Heart left ventricle (tissue), 16 donors: ENCODE data around the gene GAS7. TPM values are rescaled to one million over a fixed set of nuclear protein-coding genes. Genes with fewer than 3 reads are reported as not detected.

Source experiments
- ATAC-seq, 4 donors: fragments of 200-7000 bp; cut with Tn5 transposase; one replicate each; pipeline ENCODE4 v1.9.1; 2020 to 2022; ENCODE audit warnings: moderate library complexity in 4 of 4, mild to moderate bottlenecking in 3 of 4, moderate number of reproducible peaks in 1 of 4
- DNase-seq, 5 donors: peaks; one replicate each; pipeline ENCODE4 v3.0.0-alpha.2; 2020
- H3K27ac ChIP-seq, 12 donors: fragments of 200-600 bp; sonication (generic) in 4 of 12; one replicate each; pipeline versions ENCODE4 v1.5.0 to v1.8.0; 2016 to 2022; ENCODE audit warnings: mild to moderate bottlenecking in 2 of 12
- H3K27me3 ChIP-seq, 9 donors: fragments of 200-600 bp; sonication (generic) in 2 of 9; one replicate each; pipeline versions ENCODE4 v1.5.1 to v1.8.0; 2016 to 2022; ENCODE audit warnings: mild to moderate bottlenecking in 3 of 9
- H3K36me3 ChIP-seq, 9 donors: fragments of 200-600 bp; sonication (generic) in 2 of 9; one replicate each; pipeline versions ENCODE4 v1.5.0 to v1.8.0; 2018 to 2022; ENCODE audit warnings: mild to moderate bottlenecking in 2 of 9
- H3K4me1 ChIP-seq, 12 donors: fragments of 200-600 bp; sonication (generic) in 4 of 12; one replicate each; pipeline versions ENCODE4 v1.5.0 to v1.8.0; 2016 to 2022; ENCODE audit warnings: mild to moderate bottlenecking in 3 of 12
- H3K4me3 ChIP-seq, 12 donors: fragments of 200-600 bp; sonication (generic) in 4 of 12; one replicate each; pipeline versions ENCODE4 v1.5.0 to v1.8.0; 2017 to 2022; ENCODE audit warnings: mild to moderate bottlenecking in 9 of 12, moderate library complexity in 4 of 12
- H3K9me3 ChIP-seq, 12 donors: fragments of 200-600 bp; sonication (generic) in 4 of 12; one replicate each; pipeline versions ENCODE4 v1.5.0 to v1.8.0; 2016 to 2022; ENCODE audit warnings: mild to moderate bottlenecking in 1 of 12
- POLR2A ChIP-seq, 2 donors: fragments of 450-650 bp; IDR thresholded peaks; one replicate each; pipeline ENCODE4 v1.6.1; 2017; ENCODE audit warnings: antibody characterized with exemption in 2 of 2, mild to moderate bottlenecking in 2 of 2, moderate library complexity in 2 of 2
- WGBS, 4 donors: extraction: QIAGEN DNeasy Blood & Tissue Kit in 2 of 4; methylation state at CpG; one replicate each; pipeline versions ENCODE4 v1.1.5 to v1.1.7; 2013 to 2018; 5-methylcytosine and 5-hydroxymethylcytosine counted together
- intact Hi-C, 10 donors: fragments of 100-400 bp; cut with DNase I; formaldehyde crosslinking; loops; one replicate each; pipeline versions ENCODE4 v1.11.1 to v1.14.2; 2022
- polyA plus RNA-seq, 2 donors: library from polyadenylated mRNA; stranded (reverse); fragments of 200-250 nt; gene quantifications; one replicate each; pipeline ENCODE4 v1.2.3, GENCODE V29; 2013
- total RNA-seq, 9 donors: library from RNA; depleted of rRNA in 2 of 9; stranded (reverse); fragments of >200 nt in 2 of 9; fragmentation: NEBNext Ultra II Directional in 3 of 9; extraction: Animal tissue kit (Norgen Biotek cat#: 25700) in 3 of 9; gene quantifications; one replicate each; pipeline versions ENCODE4 v1.1.0 to v1.2.4, GENCODE V29; 2016 to 2023
- TF ChIP-seq, protein P1 (sequence below), 12 donors: fragments of 200-600 bp; sonication (generic) in 4 of 12; IDR thresholded peaks; one replicate each; pipeline versions ENCODE4 v1.5.0 to v1.8.0; 2018 to 2022; ENCODE audit warnings: antibody characterized with exemption in 12 of 12, mild to moderate bottlenecking in 5 of 12
- donor health status: ischemic (EF 13 %, LVEDD 7.1; RV severe dilation, severe dysfunction).
- donor health status: healthy with polysubstance abuse.
- donor health status: DM: no; HTN: yes; CAD: no.
- donor health status: DM: no; HTN: no; CAD: no.
- donor health status: ischemic (EF 25% LVEDD 6.9; RV normal size, moderate dysfunction).
- donor health status: ischemic (EF 25% LVEDD 5.7; RV mildly dilated, moderate dysfunction).
- donor health status: healthy.
- donor health status: DM: yes; HTN: yes; CAD: no.
- donor health status: ischemic (EF 35%, LVEDD 5.7; RV mildly dilated, moderate dysfunction).
- donor health status: nonischemic (EF 11% LVEDD 7.7; RV severe dilation, severe dysfunction).
- donor health status: DM: yes; HTN: yes; CAD: no.
- donor health status: PGD.
- donor health status: ischemic (EF 29% LVEDD 5.4; RV normal size, mild dysfunction).
- donor health status: nonischemic (EF 23%, LVEDD 6.1; RV moderate dilation, normal function).

GAS7 gene
- total and polyA plus RNA-seq, 11 donors: 19.4 to 86.5 (median 65.1) TPM

DNA sequence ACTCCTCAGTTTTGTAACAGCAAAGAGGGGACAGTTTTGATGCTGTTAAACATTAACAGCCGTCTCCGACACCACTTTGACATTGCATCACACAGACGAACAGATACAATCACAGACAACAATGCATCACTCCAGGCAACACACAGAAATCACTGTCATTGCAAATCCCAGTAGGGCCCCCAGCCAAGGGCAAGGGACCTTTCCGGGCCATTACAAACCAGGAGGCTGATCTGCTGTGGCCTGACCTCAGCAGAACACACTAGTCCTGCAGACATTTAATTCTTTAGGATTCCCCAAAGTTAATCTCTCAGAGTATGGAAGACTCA, 157.2 kb downstream of the GAS7 start:
- ATAC-seq (no peak), DNase-seq (no peak)
- intact Hi-C loops: no loop called here
- whole genome bisulfite sequencing, 4 donors: 64 to 76% (median 68%) methylated on average over 4 of the region's 4 CpGs
- Histone ChIP-seq H3K4me3 (no peak overlapping the region), H3K4me1 (peaks cover 0 to 45% (median 9%) of the 10 kb centered on the region in 12 donors), H3K36me3 (no peaks in the 10 kb centered on the region), H3K27ac (peak overlapping the region in 7 of 12 donors; percentile 44 to 83 (median 67)), H3K27me3 (no peaks in the 10 kb centered on the region), H3K9me3 (no peaks in the 10 kb centered on the region)
- TF ChIP-seq POLR2A (IDR thresholded peaks at IDR 0.05): no peak
- TF ChIP-seq, protein P1, sequence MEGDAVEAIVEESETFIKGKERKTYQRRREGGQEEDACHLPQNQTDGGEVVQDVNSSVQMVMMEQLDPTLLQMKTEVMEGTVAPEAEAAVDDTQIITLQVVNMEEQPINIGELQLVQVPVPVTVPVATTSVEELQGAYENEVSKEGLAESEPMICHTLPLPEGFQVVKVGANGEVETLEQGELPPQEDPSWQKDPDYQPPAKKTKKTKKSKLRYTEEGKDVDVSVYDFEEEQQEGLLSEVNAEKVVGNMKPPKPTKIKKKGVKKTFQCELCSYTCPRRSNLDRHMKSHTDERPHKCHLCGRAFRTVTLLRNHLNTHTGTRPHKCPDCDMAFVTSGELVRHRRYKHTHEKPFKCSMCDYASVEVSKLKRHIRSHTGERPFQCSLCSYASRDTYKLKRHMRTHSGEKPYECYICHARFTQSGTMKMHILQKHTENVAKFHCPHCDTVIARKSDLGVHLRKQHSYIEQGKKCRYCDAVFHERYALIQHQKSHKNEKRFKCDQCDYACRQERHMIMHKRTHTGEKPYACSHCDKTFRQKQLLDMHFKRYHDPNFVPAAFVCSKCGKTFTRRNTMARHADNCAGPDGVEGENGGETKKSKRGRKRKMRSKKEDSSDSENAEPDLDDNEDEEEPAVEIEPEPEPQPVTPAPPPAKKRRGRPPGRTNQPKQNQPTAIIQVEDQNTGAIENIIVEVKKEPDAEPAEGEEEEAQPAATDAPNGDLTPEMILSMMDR (IDR thresholded peaks at IDR 0.05): no peak

DNA sequence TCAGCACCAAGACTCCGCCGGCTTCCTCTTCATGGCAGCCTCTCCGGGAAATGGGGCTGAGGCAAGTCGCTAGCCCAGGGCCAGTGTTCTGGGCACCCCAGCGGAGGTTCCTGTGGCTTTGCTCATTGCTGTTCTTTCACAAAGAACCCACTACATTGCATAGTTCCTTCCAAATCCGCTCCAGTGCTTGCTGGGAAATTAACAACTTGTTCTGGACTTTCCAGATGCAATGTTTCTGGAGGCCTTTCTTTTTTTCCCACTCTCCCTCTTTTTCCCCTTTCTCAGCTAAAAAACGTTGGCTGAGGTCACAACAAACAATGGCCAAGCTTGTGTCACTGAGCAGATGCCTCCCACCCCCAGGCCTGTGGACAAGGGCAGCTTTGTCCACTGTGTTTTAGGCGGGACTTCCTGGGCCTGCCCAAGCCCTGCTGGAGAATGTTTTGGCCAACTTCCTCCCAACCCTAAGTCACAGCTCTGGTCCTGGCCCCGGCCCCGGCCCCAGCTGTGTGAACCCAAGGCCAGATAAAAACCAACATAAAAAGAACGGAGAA, 161.8 kb downstream of the GAS7 start:
- H3K9me3 ChIP-seq: no peaks in the 10 kb centered on the region
- ATAC-seq (peak; percentile 86 to 91 (median 88)), DNase-seq (peak; percentile 78 to 91 (median 81))
- peak in 1 of 2 donors; percentile 16 for TF ChIP-seq POLR2A (IDR thresholded peaks at IDR 0.05)
- TF ChIP-seq, protein P1 (IDR thresholded peaks at IDR 0.05): no peak
- H3K4me3 ChIP-seq: peak overlapping the region; percentile 10 to 62 (median 52)
- peak overlapping the region; percentile 63 to 96 (median 87) for H3K27ac ChIP-seq
- intact Hi-C loops: no loop called here
- H3K36me3 ChIP-seq: no peaks in the 10 kb centered on the region
- 58 to 72% (median 62%) methylated on average over 11 of the region's 11 CpGs for WGBS, 4 donors
- H3K4me1 ChIP-seq: peaks cover 0 to 76% (median 6%) of the 10 kb centered on the region in 12 donors
- H3K27me3 ChIP-seq: no peaks in the 10 kb centered on the region

DNA sequence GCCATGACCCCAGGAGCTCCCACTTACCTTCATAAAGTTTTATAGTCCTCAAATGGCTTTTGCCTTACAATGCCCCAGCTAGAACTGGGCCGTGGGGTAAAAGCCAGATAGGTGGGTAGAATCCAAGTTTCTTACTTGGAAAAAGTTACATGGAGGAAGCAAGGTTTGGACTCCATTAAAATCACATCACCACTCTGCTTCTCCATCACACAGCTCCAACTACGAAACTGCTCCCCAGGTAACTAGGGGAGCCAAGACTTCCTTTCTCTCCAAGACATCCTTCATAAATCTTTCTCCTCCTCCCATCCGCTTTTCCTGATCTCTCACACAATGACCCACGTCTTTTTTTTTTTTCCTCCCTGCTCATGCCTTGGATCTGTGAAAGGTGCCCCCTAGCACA, 162.5 kb downstream of the GAS7 start:
- WGBS, 4 donors: 65 to 76% (median 70%) methylated on average over 4 of the region's 4 CpGs
- Histone ChIP-seq H3K27ac (peak overlapping the region; percentile 63 to 96 (median 87)), H3K27me3 (no peaks in the 10 kb centered on the region), H3K4me1 (peaks cover 0 to 77% (median 8%) of the 10 kb centered on the region in 12 donors), H3K4me3 (peak overlapping the region; percentile 10 to 62 (median 52)), H3K36me3 (no peaks in the 10 kb centered on the region), H3K9me3 (no peaks in the 10 kb centered on the region)
- TF ChIP-seq POLR2A (IDR thresholded peaks at IDR 0.05): no peak
- TF ChIP-seq, protein P1 (IDR thresholded peaks at IDR 0.05): no peak
- DNase-seq: no peak
- intact Hi-C loops: no loop called here
- ATAC-seq: no peak

DNA sequence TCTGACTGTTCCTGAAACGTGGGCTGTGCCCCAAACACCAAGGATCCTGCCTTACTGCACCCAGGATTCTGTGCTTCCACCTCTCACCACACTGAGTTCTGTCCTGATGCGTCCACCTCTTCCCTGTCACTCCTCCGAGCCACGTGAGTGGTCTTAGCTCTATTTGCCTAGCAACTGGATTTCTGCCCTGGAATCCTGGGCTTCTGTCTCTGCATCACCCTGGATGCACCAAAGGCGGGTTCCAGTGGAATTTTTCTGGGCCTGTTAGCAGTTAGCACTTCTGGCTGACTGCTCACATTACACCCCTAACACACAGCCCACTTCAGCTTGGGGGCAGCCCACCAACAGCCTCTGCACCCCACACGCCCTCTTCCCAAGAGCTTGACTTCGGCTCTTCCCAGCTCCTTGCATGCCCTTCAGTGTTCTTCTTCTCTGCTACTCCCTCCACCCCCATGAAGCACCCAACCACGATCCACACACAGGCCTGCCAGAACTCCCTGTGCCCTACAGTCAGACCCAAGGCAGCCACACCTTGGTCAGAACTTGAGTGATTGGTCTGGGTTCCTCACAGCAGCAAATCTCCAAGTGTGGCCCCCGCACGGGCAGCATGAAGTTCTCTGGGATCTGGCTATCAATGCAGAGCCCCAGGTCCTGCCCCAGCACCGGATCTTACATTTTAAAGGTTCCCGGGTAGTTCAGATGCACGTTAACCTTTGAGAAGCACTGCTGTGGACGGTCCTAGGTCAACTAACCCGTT, 163.5 kb downstream of the GAS7 start:
- H3K4me3 ChIP-seq: peak overlapping the region in 11 of 12 donors; percentile 18 to 62 (median 52)
- peaks cover 0 to 4% (median 0%) of the 10 kb centered on the region in 9 donors for H3K36me3 ChIP-seq
- H3K27ac ChIP-seq: peak overlapping the region in 11 of 12 donors; percentile 63 to 96 (median 88)
- no peaks in the 10 kb centered on the region for H3K9me3 ChIP-seq
- TF ChIP-seq, protein P1 (IDR thresholded peaks at IDR 0.05): no peak
- no peak for TF ChIP-seq POLR2A (IDR thresholded peaks at IDR 0.05)
- no peaks in the 10 kb centered on the region for H3K27me3 ChIP-seq
- 78 to 82% (median 78%) methylated on average over 15 of the region's 15 CpGs for WGBS, 4 donors
- no peak for ATAC-seq
- DNase-seq: peak in 1 of 5 donors; percentile 46
- intact Hi-C loops: no loop called here
- H3K4me1 ChIP-seq: peaks cover 0 to 79% (median 8%) of the 10 kb centered on the region in 12 donors
